Measurements from ENCODE around the gene SOS1. TPM values are rescaled to one million over a fixed set of nuclear protein-coding genes. Genes with fewer than 3 reads are reported as not detected.

SOS1 gene
- total RNA-seq, 1 experiment from 2014 or later = 28.4 TPM

GRCh38 chr2:38960609-38961320 lies 160.1 kb downstream of the SOS1 start (continued):
- TF ChIP-seq ZMAT4 (CRISPR knock-in tag; IDR thresholded peaks at IDR 0.05) (no peak), TP53 (CRISPR knock-in tag; IDR thresholded peaks at IDR 0.05) (no peak), MAX (CRISPR knock-in tag; IDR thresholded peaks at IDR 0.05) (peak; percentile 13; the same call in 1 of the 2 replicates), TEAD1 (CRISPR knock-in tag; IDR thresholded peaks at IDR 0.05) (peak; percentile 7; the same call in 1 of the 2 replicates), STAT6 (CRISPR knock-in tag; conservative IDR thresholded peaks at IDR 0.05; ENCODE audit: low read depth) (no peak), E2F5 (CRISPR knock-in tag; IDR thresholded peaks at IDR 0.05) (peak; percentile 11; the same call in 1 of the 2 replicates), PRRX2 (CRISPR knock-in tag; IDR thresholded peaks at IDR 0.05) (no peak), USF2 (CRISPR knock-in tag; IDR thresholded peaks at IDR 0.05) (no peak), ZNF138 (CRISPR knock-in tag; conservative IDR thresholded peaks at IDR 0.05) (no peak), KAT7 (CRISPR knock-in tag; IDR thresholded peaks at IDR 0.05; ENCODE audit: borderline replicate concordance) (no peak), ZNF281 (CRISPR knock-in tag; IDR thresholded peaks at IDR 0.05) (no peak), HMGXB4 (CRISPR knock-in tag; IDR thresholded peaks at IDR 0.05) (no peak), ATF3 (CRISPR knock-in tag; conservative IDR thresholded peaks at IDR 0.05) (no peak), ATF1 (CRISPR knock-in tag; IDR thresholded peaks at IDR 0.05) (peak; percentile 5; the same call in 1 of the 2 replicates)

Measured in WTC11 (cell line).